ENCODE data around the gene SRBD1.

DNA sequence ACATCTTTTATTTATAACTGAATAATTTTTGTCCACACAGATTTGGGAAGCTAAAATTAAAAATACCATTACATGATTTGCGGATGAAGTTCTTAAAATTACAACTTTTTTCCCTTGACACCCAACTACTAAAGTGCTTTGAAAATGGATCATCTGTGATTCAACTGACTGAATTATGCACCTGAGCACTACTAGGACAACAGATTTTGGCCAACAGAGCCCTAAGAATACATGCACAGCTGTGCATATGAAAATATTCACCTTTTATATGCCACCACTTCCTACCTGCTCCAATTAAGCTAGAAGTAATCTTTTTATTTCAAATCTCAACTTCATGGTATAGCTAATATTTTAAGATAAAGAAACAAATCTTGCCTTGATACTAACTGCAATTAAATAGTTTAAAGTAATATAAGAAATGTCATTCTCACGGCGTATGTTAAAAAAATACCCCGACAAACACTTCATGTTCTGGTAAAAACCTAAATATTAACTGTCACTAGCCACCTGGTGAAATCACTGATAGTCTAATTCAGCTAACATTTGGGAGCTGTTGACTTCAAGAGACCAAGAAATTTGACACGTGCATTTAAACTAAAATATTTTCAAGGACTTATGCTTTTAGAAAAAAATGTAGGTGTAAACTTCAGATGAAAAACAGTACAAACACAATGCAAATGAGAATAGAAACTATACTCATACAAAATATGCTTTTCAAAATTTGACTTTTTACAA, 153.7 kb downstream of the SRBD1 start:
- TF ChIP-seq CTCF (IDR thresholded peaks at IDR 0.05) (no peak), POLR2AphosphoS5 (IDR thresholded peaks at IDR 0.05) (no peak), EP300 (IDR thresholded peaks at IDR 0.05) (no peak), POLR2A (IDR thresholded peaks at IDR 0.05) (no peak)

Measured in stomach (tissue), 4 donors.